Lung (tissue), 12 donors: Measurements from ENCODE around the gene BTBD19. TPM values are rescaled to one million over a fixed set of nuclear protein-coding genes. Genes with fewer than 3 reads are reported as not detected.

Experiments used
- ATAC-seq: fragments of 200-7000 bp; cut with Tn5 transposase; one replicate; pipeline ENCODE4 v1.9.1; 2020; ENCODE audit warnings: moderate number of reproducible peaks; ENCODE audit not compliant: insufficient read depth, low FRiP score
- DNase-seq, 3 donors: peaks; one replicate each; pipeline ENCODE4 v3.0.0-alpha.2; 2013 to 2017
- H3K27ac ChIP-seq, 2 donors: one replicate each; pipeline ENCODE4 v1.5.1; 2013; ENCODE audit warnings: mild to moderate bottlenecking in 2 of 2, moderate library complexity in 2 of 2, control low read depth in 1 of 2, inconsistent platforms in 1 of 2, low read depth in 1 of 2, low read length in 1 of 2
- H3K27me3 ChIP-seq, 3 donors: one replicate each; pipeline ENCODE4 v1.5.1; 2013; ENCODE audit warnings: low read length in 2 of 3; ENCODE audit not compliant: control insufficient read depth in 3 of 3, insufficient read depth in 3 of 3
- H3K36me3 ChIP-seq, 4 donors: one replicate each; pipeline ENCODE4 v1.5.1; 2013; ENCODE audit warnings: low read length in 4 of 4, mild to moderate bottlenecking in 1 of 4, moderate library complexity in 1 of 4; ENCODE audit not compliant: control insufficient read depth in 4 of 4, insufficient read depth in 4 of 4
- H3K4me1 ChIP-seq, 5 donors: one replicate each; pipeline ENCODE4 v1.5.1; 2013; ENCODE audit warnings: low read length in 5 of 5, mild to moderate bottlenecking in 2 of 5, moderate library complexity in 1 of 5; ENCODE audit not compliant: control insufficient read depth in 5 of 5, insufficient read depth in 5 of 5
- H3K4me3 ChIP-seq: one replicate; pipeline ENCODE4 v1.5.1; 2013; ENCODE audit warnings: mild to moderate bottlenecking, control low read depth, moderate library complexity
- H3K9ac ChIP-seq, 2 donors: one replicate each; pipeline ENCODE4 v1.5.1; 2013; ENCODE audit warnings: low read length in 2 of 2, control low read depth in 1 of 2; ENCODE audit not compliant: insufficient read depth in 1 of 2
- H3K9me3 ChIP-seq, 4 donors: one replicate each; pipeline ENCODE4 v1.5.1; 2013; ENCODE audit warnings: low read length in 3 of 4, mild to moderate bottlenecking in 1 of 4, moderate library complexity in 1 of 4; ENCODE audit not compliant: control insufficient read depth in 4 of 4, insufficient read depth in 3 of 4
- WGBS, 2 donors: extraction: QIAGEN DNeasy Blood & Tissue Kit; methylation state at CpG; one replicate each; pipeline ENCODE4 v1.1.7; 2013; 5-methylcytosine and 5-hydroxymethylcytosine counted together
- polyA plus RNA-seq, 2 donors: library from polyadenylated mRNA; stranded (reverse); fragments of 200-250 nt; gene quantifications; one replicate each; pipeline ENCODE4 v1.2.1, GENCODE V29; 2013
- total RNA-seq, 2 donors: library from RNA; depleted of rRNA in 1 of 2; stranded (reverse); fragments of >200 nt in 1 of 2; gene quantifications; one replicate each; pipeline ENCODE4 v1.2.1, GENCODE V29; 2014 to 2021
- TF ChIP-seq, protein P1 (sequence below): IDR thresholded peaks from 2 replicates; pipeline ENCODE4 v1.5.1; 2012; ENCODE audit warnings: mild to moderate bottlenecking; ENCODE audit errors: control extremely low read depth, extremely low read depth
- donor health status: control.
- donor health status: control.
- donor health status: Bipolar disorder and iron deficiency.
- donor health status: healthy.
- donor health status: DM: yes; HTN: yes; CAD: no.

Gene BTBD19
- total and polyA plus RNA-seq, 4 donors = 5.6 to 20.0 (median 10.4) TPM

DNA sequence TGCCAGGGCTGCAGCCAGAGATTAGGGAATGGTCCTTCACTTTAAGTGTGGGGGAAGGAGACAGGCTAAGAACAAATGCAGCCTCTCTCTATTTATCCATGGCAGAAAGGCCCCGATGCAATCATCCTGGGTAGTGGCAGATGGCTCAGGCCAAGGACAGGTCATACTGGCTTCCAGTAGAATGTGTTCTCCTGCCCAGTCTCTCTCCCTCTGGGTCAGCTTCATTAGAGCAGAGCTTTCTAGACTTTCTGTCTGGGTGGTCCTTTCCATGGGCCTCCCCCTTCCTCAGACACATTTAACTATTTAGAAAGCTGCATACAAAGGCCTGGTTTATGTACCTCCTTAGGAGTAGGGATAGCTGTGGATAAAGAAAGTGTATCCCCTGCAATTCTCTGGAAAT is 39.5 kb downstream of the BTBD19 start:
- H3K36me3 ChIP-seq = peaks cover 0 to 8% (median 2%) of the 10 kb centered on the region in 4 donors
- peaks cover 0 to 30% (median 10%) of the 10 kb centered on the region in 5 donors for H3K4me1 ChIP-seq
- 87 to 94% methylated on average over 1 of the region's 1 CpG for WGBS, 2 donors
- TF ChIP-seq, protein P1, sequence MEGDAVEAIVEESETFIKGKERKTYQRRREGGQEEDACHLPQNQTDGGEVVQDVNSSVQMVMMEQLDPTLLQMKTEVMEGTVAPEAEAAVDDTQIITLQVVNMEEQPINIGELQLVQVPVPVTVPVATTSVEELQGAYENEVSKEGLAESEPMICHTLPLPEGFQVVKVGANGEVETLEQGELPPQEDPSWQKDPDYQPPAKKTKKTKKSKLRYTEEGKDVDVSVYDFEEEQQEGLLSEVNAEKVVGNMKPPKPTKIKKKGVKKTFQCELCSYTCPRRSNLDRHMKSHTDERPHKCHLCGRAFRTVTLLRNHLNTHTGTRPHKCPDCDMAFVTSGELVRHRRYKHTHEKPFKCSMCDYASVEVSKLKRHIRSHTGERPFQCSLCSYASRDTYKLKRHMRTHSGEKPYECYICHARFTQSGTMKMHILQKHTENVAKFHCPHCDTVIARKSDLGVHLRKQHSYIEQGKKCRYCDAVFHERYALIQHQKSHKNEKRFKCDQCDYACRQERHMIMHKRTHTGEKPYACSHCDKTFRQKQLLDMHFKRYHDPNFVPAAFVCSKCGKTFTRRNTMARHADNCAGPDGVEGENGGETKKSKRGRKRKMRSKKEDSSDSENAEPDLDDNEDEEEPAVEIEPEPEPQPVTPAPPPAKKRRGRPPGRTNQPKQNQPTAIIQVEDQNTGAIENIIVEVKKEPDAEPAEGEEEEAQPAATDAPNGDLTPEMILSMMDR = no peak
- DNase-seq = peak in 2 of 3 donors; percentile 52 to 58
- H3K4me3 ChIP-seq = no peak overlapping the region
- no peak for ATAC-seq
- no peak overlapping the region for H3K9ac ChIP-seq
- no peak overlapping the region for H3K27ac ChIP-seq
- peaks cover 0 to 2% (median 0%) of the 10 kb centered on the region in 4 donors for H3K9me3 ChIP-seq
- no peaks in the 10 kb centered on the region for H3K27me3 ChIP-seq

DNA sequence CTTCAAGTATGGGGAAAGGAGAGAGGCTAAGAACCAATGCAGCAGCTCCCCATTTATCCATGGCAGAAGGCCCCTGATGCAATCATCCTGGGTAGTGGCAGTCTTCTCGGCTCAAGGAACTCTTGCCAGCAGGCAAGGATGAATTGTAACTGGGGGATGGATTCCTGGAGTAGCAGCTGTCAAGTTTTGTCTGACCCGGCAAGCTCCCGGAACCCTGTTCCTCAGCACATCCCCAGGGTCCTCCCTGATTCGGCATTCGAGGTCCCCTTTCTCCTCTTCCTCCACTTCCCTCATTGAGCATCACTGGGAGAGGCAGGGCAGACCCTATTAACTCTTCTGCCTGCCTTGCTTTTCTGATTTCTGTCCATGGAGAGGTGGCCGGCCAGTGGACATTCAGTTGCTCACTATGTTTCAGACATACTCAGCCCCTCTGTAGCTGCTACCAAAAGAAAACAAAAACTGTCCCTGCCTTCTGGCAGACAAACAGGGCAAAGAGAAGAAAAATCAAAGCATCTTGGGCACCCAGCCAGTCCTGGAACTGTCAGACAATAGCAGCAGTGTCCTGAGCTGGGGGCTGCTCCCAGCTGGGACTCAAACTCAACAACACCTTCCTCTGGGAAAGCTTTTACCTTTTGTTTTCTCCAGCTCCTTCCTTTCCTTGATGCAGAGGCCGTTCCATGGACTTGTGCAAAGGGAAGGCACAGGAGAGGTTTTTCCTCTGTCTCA is 40.3 kb downstream of the BTBD19 start:
- 83 to 89% methylated on average over 7 of the region's 7 CpGs for WGBS, 2 donors
- Histone ChIP-seq H3K36me3 (peaks cover 0 to 8% (median 2%) of the 10 kb centered on the region in 4 donors), H3K9me3 (peaks cover 0 to 2% (median 0%) of the 10 kb centered on the region in 4 donors), H3K4me1 (peaks cover 0 to 27% (median 10%) of the 10 kb centered on the region in 5 donors), H3K27me3 (no peaks in the 10 kb centered on the region), H3K4me3 (no peak overlapping the region), H3K27ac (no peak overlapping the region), H3K9ac (no peak overlapping the region)
- peak; percentile 56 to 74 (median 62) for DNase-seq
- TF ChIP-seq, protein P1 = no peak
- ATAC-seq = no peak

DNA sequence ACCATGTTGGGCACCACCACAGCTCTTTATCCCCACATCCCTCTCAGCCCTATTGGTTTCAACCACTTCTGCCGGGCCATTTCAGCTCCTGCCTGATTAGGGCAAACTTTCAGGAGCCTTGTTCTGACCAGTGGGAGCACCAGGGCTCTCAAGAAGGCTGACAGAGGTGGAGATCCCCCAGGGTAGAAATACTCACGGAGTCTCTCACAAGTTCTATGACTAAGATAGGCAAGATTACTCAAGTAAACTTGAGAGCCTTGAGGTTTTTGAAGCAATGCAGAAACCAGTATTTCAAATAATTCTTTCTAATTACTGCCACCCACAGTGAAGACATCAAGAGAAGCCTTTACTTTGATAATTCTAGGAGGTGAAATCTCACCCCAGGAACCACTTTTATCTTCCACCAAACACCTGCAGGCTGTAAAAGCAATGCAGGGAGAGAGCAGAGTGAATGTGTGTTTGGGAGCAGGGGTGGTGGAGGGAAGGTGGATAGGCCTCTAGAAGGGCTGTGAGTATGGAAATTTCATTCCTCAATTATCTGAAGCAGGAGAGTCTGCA is 41.3 kb downstream of the BTBD19 start:
- DNase-seq (no peak), ATAC-seq (no peak)
- Histone ChIP-seq H3K27ac (no peak overlapping the region), H3K4me1 (peaks cover 0 to 24% (median 10%) of the 10 kb centered on the region in 5 donors), H3K4me3 (no peak overlapping the region), H3K36me3 (peaks cover 0 to 8% (median 2%) of the 10 kb centered on the region in 4 donors), H3K9ac (no peak overlapping the region), H3K27me3 (no peaks in the 10 kb centered on the region), H3K9me3 (peaks cover 0 to 2% (median 0%) of the 10 kb centered on the region in 4 donors)
- TF ChIP-seq, protein P1 = no peak
- 80 to 92% methylated on average over 2 of the region's 2 CpGs for WGBS, 2 donors
